Breast epithelium (tissue), 3 donors: Measurements from ENCODE around the gene APBA1.

ENCODE experiments used
- CTCF ChIP-seq, 3 donors: fragments of 450-650 bp; IDR thresholded peaks; one replicate each; pipeline ENCODE4 v1.5.1; 2016 to 2017; ENCODE audit warnings: antibody characterized with exemption in 3 of 3, mild to moderate bottlenecking in 3 of 3, moderate library complexity in 3 of 3
- POLR2AphosphoS5 ChIP-seq, 3 donors: sonication (generic); formaldehyde crosslinking; IDR thresholded peaks; one replicate each; pipeline ENCODE4 v1.6.1; 2017; ENCODE audit warnings: antibody characterized with exemption in 3 of 3

- TF ChIP-seq CTCF (IDR thresholded peaks at IDR 0.05): no peak
- no peak for TF ChIP-seq POLR2AphosphoS5 (IDR thresholded peaks at IDR 0.05)
These were observed 71.7 kb downstream of the APBA1 start for GRCh38 chr9:69600314-69601047.
